ENCODE results near the gene ZNF423.

The ZNF423 gene

DNA sequence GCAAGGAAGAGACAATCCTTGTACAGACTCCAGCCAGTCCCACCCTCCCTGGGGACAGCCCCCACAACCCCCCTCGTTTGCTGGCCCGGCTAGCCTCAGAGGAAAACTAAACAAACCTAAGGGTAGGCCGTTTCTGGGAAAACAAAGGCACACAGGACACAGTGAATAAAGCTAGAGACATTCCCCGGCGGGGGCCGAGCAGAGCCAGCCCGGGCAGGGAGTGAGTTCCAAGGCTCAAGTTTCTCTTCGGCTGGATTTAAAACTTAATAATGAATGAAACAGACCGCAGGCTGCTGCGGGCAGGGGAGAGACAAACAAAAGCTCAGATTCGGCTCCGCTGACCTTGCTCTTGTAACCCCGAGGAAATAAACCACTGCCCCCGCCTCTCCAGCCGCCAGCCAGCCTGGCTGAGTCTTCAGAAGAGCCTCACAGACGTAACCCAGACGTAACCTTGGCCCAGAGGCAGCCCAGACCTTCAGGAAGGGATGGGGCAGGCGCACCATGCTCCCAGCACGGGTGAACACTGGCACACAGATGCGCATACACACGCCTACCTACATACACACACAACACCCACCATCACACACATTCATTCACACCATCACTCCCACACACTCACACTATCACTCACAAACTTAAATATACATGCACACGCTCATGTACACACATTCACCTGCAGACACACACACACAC, 216.0 kb downstream of the ZNF423 start:
- no peak for DNase-seq (ENCODE audit: low spot score)

DNA sequence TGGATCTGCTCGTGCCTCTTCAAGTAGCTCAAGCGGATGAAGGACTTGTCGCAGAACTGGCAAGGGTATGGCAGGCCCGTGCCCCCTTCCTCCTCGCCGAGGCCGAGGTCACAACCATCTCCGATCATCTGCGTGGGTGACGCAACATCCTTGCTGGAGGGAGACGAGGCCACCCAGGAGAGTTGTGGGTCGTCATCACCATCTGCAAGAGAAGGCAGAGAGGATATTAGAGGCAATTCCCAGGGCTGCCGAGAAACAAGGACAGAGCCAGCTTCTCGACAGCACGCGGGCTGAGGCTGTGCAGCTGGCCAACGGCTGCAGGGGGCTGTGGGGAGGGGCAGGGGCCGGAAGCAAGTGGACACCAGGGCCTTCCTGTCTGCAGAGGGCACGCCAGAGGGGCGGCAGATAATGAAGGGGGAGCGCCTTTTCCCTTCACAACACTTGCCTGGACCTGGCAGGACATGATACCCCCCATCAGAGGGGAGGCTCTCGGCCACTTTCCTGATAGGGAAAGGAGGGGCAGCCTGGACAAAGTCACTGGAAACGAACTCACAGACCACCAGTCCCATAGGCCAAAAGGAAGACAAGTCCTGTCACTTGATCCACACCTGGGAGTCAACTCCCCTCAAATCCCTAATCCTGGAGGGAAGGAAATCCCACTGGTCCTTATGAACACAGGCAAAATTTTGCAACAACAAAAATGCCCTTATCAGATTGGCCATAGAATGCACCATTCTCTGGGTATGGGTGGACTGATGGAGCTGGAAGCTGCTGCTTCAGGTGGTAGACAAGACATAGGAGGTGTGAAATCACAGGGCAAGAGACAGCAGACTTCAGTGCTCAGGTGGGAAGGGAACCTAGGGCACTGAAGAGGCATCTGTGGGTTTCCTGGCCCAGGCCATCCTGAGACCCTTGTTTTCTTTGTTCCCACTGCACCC, 217.0 kb downstream of the ZNF423 start:
- DNase-seq (ENCODE audit: low spot score), result no peak

DNA sequence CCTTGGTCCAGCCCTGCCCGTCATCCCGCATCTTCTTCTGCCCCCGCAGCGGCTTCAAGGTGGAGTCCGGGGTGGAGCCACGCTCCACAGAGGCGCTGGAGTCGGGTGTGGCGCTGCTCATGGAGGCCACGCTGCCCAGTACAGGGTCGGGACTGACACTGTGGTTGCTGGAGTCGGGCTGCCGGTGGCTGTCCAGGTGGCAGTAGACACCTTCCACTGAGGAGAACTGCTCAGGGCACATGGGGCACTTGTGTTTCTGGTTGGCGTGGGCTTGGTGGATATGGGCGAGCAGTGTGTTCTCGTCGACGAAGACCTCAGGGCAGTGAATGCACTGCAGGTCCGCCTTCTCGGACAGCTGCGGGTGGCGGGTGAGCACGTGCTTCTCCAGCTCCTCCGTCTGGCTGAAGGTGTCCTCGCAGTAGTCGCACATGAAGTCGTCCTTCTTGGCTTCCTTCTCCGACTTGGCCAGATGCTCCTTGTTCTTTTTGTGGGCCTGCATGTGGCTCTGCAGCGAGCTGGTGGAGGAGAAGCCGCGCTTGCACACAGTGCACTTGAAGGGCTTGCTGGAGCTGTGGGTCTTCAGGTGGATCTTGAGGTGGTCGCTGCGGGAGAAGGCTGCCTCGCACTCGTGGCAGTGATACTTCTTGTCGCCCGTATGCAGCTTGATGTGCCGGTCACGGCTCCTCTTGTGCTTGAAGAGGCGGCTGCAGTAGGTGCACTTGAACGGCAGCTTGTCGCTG, 217.8 kb downstream of the ZNF423 start:
- no peak for DNase-seq (ENCODE audit: low spot score)

DNA sequence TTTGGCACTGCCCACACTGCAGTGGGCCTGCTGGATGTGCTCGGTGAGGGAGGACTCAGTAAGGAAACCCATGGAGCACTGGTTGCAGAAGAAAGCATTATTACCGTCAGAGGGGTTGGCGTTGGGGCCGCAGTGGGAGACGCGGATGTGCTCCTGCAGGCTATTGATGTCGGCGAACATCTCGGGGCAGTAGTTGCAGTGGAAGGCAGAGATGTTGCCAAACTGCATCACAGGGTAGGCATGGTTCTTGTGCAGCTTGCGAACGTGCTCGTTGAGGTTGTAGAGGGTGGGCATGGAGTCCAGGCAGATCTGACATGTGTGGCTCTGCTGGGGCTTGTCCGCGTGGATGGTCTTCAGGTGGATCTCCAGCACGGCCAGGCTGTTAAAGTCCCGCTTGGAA, 218.4 kb downstream of the ZNF423 start:
- DNase-seq (ENCODE audit: low spot score), result no peak

- DNase-seq (ENCODE audit: low spot score), result no peak
Observed at GRCh38 chr16:49636608-49637007, 219.3 kb downstream of the ZNF423 start.

DNA sequence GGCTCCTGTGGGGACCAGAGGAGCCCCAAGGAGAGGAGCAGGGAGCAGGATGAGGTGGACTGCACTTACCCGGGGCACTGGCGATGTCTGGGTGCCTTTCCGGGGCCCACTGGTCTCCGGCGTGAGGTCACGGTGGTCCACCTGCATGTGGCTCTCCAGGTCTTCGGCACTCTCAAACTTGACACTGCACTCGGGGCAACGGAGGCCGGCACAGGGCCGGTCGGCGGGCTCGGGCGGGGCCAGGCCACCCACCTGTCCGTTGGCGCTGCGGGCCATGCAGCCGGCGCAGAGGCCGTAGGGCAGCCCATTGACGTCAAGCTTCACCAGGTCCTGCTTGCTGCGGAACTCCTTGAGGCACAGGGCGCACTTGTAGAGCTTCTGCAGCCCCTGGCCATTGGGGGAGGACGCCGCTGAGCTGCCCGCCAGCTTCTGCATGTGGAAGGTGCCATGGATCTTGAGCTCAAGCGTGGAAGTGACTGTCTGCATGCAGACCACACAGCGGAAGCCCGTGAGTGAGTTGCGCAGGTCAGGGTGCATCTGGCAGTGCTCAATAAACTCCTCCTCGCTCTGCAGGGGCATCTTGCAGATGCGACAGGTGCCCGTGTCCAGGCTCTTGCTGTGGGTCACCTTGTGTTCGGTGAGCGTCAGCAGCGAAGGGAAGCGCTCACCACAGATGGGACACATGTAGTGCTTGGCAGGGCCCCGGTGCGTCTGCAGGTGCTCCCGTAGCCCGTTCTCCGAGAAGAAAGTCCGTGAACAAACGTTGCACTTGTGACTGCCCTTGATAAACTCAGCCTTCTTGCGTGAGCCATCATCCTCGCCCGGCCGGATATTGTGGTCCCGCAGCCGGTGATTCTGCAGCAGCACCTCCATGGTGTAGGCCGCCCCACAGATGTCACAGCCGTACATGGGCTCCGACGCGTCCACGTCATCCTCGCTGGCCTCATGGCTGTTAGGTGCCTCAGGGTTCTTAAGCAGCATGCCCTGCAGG, 220.0 kb downstream of the ZNF423 start:
- DNase-seq (ENCODE audit: low spot score), result no peak

GRCh38 chr16:49635009-49635350, 220.9 kb downstream of the ZNF423 start:
- DNase-seq (ENCODE audit: low spot score), result no peak

DNA sequence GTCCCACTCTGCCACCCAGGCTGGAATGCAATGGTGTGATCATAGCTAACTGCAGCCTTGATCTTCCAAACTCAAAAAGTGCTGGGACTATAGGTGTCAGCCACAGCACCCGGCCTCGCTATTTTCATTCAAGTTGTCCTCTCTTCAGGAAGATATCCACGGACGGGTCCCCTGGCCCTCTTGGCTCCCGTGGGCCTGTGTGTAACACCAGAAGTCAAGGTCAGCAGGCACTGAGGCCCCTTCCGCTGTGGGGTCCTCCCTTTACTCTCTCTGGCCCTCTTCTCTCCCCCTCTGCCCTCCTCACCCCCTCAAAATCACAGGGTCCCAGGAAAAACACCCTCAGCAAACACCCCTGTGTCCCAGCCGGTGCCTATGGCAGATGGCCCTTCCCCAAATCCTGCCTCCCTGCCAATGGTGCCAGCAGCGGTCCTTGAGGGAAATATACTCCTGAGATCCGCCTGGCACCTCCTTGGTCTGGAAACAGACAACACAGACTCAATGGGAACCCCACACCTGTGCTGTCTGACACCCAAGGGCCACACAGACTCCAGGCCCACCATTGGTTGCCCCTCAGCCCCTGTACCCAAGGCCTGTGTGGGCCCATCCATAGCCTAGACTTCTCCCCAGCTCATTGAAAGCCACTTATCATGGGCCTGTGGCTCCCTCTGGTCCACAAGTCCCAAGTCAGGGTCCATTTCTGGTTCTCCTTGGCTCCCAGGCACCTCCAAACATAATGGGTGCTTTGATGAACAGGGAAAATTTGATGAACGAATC, 221.5 kb downstream of the ZNF423 start:
- DNase-seq (ENCODE audit: low spot score), result no peak

GRCh38 chr16:49632795-49633184, 223.1 kb downstream of the ZNF423 start:
- DNase-seq (ENCODE audit: low spot score), result no peak

DNA sequence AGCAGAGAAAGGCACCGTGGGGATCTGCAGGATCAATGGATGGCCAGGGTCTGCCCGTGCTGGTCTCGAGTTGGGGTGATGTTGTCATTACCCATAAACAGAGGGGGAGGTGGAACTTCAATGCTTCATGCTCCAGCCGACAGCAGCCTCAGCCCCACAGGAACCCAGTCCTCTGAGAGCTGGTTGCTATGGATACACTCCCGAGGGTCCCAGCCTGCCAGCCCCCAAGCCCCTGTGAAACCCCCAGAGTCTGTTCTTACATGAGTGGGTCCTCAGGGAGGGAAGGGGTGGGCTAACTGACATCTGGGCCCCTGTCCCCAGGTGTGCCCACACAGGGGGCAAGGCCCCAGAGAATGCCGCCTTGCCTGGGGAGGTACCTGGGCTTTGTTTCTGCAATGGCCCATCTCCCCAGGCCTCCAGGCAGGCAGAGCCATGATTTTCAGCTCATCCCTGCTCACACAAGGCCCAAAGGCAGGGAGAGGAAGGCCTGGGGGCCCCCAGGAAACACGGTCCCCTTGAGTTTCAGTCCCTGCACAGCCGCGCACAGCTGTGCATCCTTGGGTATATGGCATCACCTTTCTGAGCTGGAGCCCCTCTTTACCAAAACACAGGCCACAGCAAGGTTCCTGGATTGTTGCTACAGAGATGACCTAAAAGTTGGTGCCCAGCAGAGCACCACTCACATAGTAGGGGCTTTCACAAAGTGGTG, 223.7 kb downstream of the ZNF423 start:
- DNase-seq (ENCODE audit: low spot score), result no peak

GRCh38 chr16:49631187-49632041, 224.5 kb downstream of the ZNF423 start:
- no peak for DNase-seq (ENCODE audit: low spot score)

- DNase-seq (ENCODE audit: low spot score), result no peak
Observed at GRCh38 chr16:49630783-49631182, 225.1 kb downstream of the ZNF423 start.

GRCh38 chr16:49629851-49630250, 226.1 kb downstream of the ZNF423 start:
- DNase-seq (ENCODE audit: low spot score), result no peak

- no peak for DNase-seq (ENCODE audit: low spot score)
Observed at GRCh38 chr16:49628148-49628547, 227.8 kb downstream of the ZNF423 start.

- no peak for DNase-seq (ENCODE audit: low spot score)
Observed at GRCh38 chr16:49625311-49626065, 230.4 kb downstream of the ZNF423 start.

- DNase-seq (ENCODE audit: low spot score), result no peak
Observed at GRCh38 chr16:49623501-49624266, 232.2 kb downstream of the ZNF423 start.

All from activated CD4-positive, alpha-beta T cell treated with anti-CD3 and anti-CD28 coated beads, Interleukin-2, Interleukin-4, amounts not matched to agents 100 ng/mL and 50 ng/mL, durations not matched to agents 16 hours and 8 hours (primary cell).